ENCODE data around the gene GALNT2.

GALNT2 gene

GRCh38 chr1:230295367-230295766, 228.3 kb downstream of the GALNT2 start:
- H3K27me3 ChIP-seq (replicated peaks) = peaks cover 7% of the 10 kb centered on the region
- TF ChIP-seq CTCF (IDR thresholded peaks at IDR 0.05; ENCODE audit: low read depth, low read length, missing control alignments) = no peak
- in situ Hi-C loops (cut with HindIII; ENCODE audit: low pct_ligation_motif_present, low sequenced_read_pairs) = no loop called here
- H3K27ac ChIP-seq = no peak overlapping the region
- DNase-seq = no peak
- H3K4me3 ChIP-seq (ENCODE audit: low read depth, low read length) = no peak overlapping the region
- no peaks in the 10 kb centered on the region for H3K36me3 ChIP-seq (replicated peaks)

- TF ChIP-seq CTCF (IDR thresholded peaks at IDR 0.05; ENCODE audit: low read depth, low read length, missing control alignments) = no peak
- in situ Hi-C loops (cut with HindIII; ENCODE audit: low pct_ligation_motif_present, low sequenced_read_pairs) = loop anchor here (25.0 kb wide), 1 partner anchor 662 kb away; the partner anchor contains the start of genes TAF5L and URB2
- Histone ChIP-seq H3K4me3 (ENCODE audit: low read depth, low read length) (no peak overlapping the region), H3K36me3 (replicated peaks) (no peaks in the 10 kb centered on the region), H3K27ac (no peak overlapping the region), H3K27me3 (replicated peaks) (no peaks in the 10 kb centered on the region)
- DNase-seq = no peak
These were observed 232.4 kb downstream of the GALNT2 start for GRCh38 chr1:230299191-230300006.

- no peak for DNase-seq
- H3K36me3 ChIP-seq (replicated peaks) = no peaks in the 10 kb centered on the region
- H3K4me3 ChIP-seq (ENCODE audit: low read depth, low read length) = no peak overlapping the region
- no peak overlapping the region for H3K27ac ChIP-seq
- no peak for TF ChIP-seq CTCF (IDR thresholded peaks at IDR 0.05; ENCODE audit: low read depth, low read length, missing control alignments)
- in situ Hi-C loops (cut with HindIII; ENCODE audit: low pct_ligation_motif_present, low sequenced_read_pairs) = loop anchor here (25.0 kb wide), 1 partner anchor 663 kb away; the partner anchor contains the start of genes TAF5L and URB2
- no peaks in the 10 kb centered on the region for H3K27me3 ChIP-seq (replicated peaks)
These were observed 233.6 kb downstream of the GALNT2 start for GRCh38 chr1:230300322-230301301.

- H3K36me3 ChIP-seq (replicated peaks) = no peaks in the 10 kb centered on the region
- no peak overlapping the region for H3K4me3 ChIP-seq (ENCODE audit: low read depth, low read length)
- DNase-seq = no peak
- in situ Hi-C loops (cut with HindIII; ENCODE audit: low pct_ligation_motif_present, low sequenced_read_pairs) = loop anchor here (25.0 kb wide), 1 partner anchor 664 kb away; the partner anchor contains the start of genes TAF5L and URB2
- TF ChIP-seq CTCF (IDR thresholded peaks at IDR 0.05; ENCODE audit: low read depth, low read length, missing control alignments) = no peak
- no peak overlapping the region for H3K27ac ChIP-seq
- H3K27me3 ChIP-seq (replicated peaks) = no peaks in the 10 kb centered on the region
These were observed 234.3 kb downstream of the GALNT2 start for GRCh38 chr1:230301322-230301721.

- no peaks in the 10 kb centered on the region for H3K27me3 ChIP-seq (replicated peaks)
- no peak for TF ChIP-seq CTCF (IDR thresholded peaks at IDR 0.05; ENCODE audit: low read depth, low read length, missing control alignments)
- no peak overlapping the region for H3K4me3 ChIP-seq (ENCODE audit: low read depth, low read length)
- DNase-seq = no peak
- in situ Hi-C loops (cut with HindIII; ENCODE audit: low pct_ligation_motif_present, low sequenced_read_pairs) = loop anchor here (25.0 kb wide), 1 partner anchor 665 kb away; the partner anchor contains the start of genes TAF5L and URB2
- H3K36me3 ChIP-seq (replicated peaks) = no peaks in the 10 kb centered on the region
- H3K27ac ChIP-seq = no peak overlapping the region
These were observed 234.8 kb downstream of the GALNT2 start for GRCh38 chr1:230301822-230302221.
